ENCODE measurements around the gene MAPKAPK3. TPM values are rescaled to one million over a fixed set of nuclear protein-coding genes. Genes with fewer than 3 reads are reported as not detected.

The MAPKAPK3 gene
- total and polyA plus RNA-seq, 2 experiments from 2014 or later = 40.5 to 43.1 TPM

DNA sequence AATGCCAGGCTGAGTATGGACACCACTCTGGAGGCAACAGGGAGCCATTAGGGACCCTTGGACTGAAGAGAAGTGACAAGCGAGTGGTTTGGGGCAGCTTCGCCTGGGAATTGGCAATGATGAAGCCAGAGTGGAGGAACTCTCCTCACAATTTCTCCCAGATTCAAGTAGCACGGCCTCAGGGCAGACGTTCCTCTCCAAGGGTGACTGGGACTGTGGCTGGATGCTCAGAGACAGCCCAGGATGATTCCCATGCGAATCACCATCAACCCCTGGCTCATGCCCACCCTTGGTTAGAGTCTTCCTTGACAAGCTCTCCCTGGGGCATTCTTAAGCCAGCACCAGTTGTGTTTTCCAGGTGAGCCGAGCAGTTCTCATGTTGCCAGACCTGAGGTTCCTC, 41.5 kb downstream of the MAPKAPK3 start:
- WGBS (ENCODE audit: low lambda C conversion rate, missing lambda C conversion rate) = 93% methylated on average over 6 of the region's 6 CpGs
- H2AFZ ChIP-seq = no peak overlapping the region
- TF ChIP-seq EZH2 (IDR thresholded peaks at IDR 0.05; ENCODE audit: borderline replicate concordance) (no peak), EZH2phosphoT487 (IDR thresholded peaks at IDR 0.05; ENCODE audit: low read depth, severe bottlenecking, unreplicated experiment) (no peak)
- TF ChIP-seq, protein P1, sequence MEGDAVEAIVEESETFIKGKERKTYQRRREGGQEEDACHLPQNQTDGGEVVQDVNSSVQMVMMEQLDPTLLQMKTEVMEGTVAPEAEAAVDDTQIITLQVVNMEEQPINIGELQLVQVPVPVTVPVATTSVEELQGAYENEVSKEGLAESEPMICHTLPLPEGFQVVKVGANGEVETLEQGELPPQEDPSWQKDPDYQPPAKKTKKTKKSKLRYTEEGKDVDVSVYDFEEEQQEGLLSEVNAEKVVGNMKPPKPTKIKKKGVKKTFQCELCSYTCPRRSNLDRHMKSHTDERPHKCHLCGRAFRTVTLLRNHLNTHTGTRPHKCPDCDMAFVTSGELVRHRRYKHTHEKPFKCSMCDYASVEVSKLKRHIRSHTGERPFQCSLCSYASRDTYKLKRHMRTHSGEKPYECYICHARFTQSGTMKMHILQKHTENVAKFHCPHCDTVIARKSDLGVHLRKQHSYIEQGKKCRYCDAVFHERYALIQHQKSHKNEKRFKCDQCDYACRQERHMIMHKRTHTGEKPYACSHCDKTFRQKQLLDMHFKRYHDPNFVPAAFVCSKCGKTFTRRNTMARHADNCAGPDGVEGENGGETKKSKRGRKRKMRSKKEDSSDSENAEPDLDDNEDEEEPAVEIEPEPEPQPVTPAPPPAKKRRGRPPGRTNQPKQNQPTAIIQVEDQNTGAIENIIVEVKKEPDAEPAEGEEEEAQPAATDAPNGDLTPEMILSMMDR (IDR thresholded peaks at IDR 0.05; ENCODE audit: poor library complexity) = no peak
- H3K9me3 ChIP-seq (ENCODE audit: low read depth) = no peaks in the 10 kb centered on the region
- DNase-seq (ENCODE audit: low spot score) = no peak
- H4K20me1 ChIP-seq (ENCODE audit: insufficient read depth, poor library complexity, severe bottlenecking) = no peaks in the 10 kb centered on the region
- H3K4me3 ChIP-seq = no peak overlapping the region
- H3K36me3 ChIP-seq (replicated peaks; ENCODE audit: insufficient read depth, low read depth) = no peaks in the 10 kb centered on the region
- no peaks in the 10 kb centered on the region for H3K9me2 ChIP-seq (replicated peaks; ENCODE audit: insufficient read depth)
- no peak overlapping the region for H3K27ac ChIP-seq
- no peaks in the 10 kb centered on the region for H3K4me1 ChIP-seq (ENCODE audit: insufficient read depth)
- no peaks in the 10 kb centered on the region for H3K27me3 ChIP-seq
- no peak overlapping the region for H3K4me2 ChIP-seq
- no peaks in the 10 kb centered on the region for H3K79me2 ChIP-seq

GRCh38 chr3:50658831-50659230, 41.9 kb downstream of the MAPKAPK3 start:
- no peak overlapping the region for H3K27ac ChIP-seq
- DNase-seq (ENCODE audit: low spot score) = no peak
- no peaks in the 10 kb centered on the region for H3K79me2 ChIP-seq
- TF ChIP-seq EZH2 (IDR thresholded peaks at IDR 0.05; ENCODE audit: borderline replicate concordance) (no peak), EZH2phosphoT487 (IDR thresholded peaks at IDR 0.05; ENCODE audit: low read depth, severe bottlenecking, unreplicated experiment) (no peak)
- TF ChIP-seq, protein P1 (IDR thresholded peaks at IDR 0.05; ENCODE audit: poor library complexity) = no peak
- H3K27me3 ChIP-seq = no peaks in the 10 kb centered on the region
- H3K9me3 ChIP-seq (ENCODE audit: low read depth) = no peaks in the 10 kb centered on the region
- no peaks in the 10 kb centered on the region for H4K20me1 ChIP-seq (ENCODE audit: insufficient read depth, poor library complexity, severe bottlenecking)
- H3K9me2 ChIP-seq (replicated peaks; ENCODE audit: insufficient read depth) = no peaks in the 10 kb centered on the region
- no peak overlapping the region for H3K4me2 ChIP-seq
- WGBS (ENCODE audit: low lambda C conversion rate, missing lambda C conversion rate) = 97% methylated on average over 3 of the region's 3 CpGs
- no peak overlapping the region for H3K4me3 ChIP-seq
- no peaks in the 10 kb centered on the region for H3K4me1 ChIP-seq (ENCODE audit: insufficient read depth)
- H2AFZ ChIP-seq = no peak overlapping the region
- H3K36me3 ChIP-seq (replicated peaks; ENCODE audit: insufficient read depth, low read depth) = no peaks in the 10 kb centered on the region

- no peak for DNase-seq (ENCODE audit: low spot score)
- Histone ChIP-seq H3K79me2 (no peaks in the 10 kb centered on the region), H3K36me3 (replicated peaks; ENCODE audit: insufficient read depth, low read depth) (no peaks in the 10 kb centered on the region), H3K27me3 (no peaks in the 10 kb centered on the region), H3K9me3 (ENCODE audit: low read depth) (no peaks in the 10 kb centered on the region), H3K27ac (no peak overlapping the region), H4K20me1 (ENCODE audit: insufficient read depth, poor library complexity, severe bottlenecking) (no peaks in the 10 kb centered on the region), H3K9me2 (replicated peaks; ENCODE audit: insufficient read depth) (no peaks in the 10 kb centered on the region), H3K4me2 (no peak overlapping the region), H2AFZ (no peak overlapping the region), H3K4me1 (ENCODE audit: insufficient read depth) (no peaks in the 10 kb centered on the region), H3K4me3 (no peak overlapping the region)
- TF ChIP-seq, protein P1 (IDR thresholded peaks at IDR 0.05; ENCODE audit: poor library complexity) = no peak
- WGBS (ENCODE audit: low lambda C conversion rate, missing lambda C conversion rate) = 94% methylated on average over 10 of the region's 10 CpGs
These were observed 43.4 kb downstream of the MAPKAPK3 start for GRCh38 chr3:50660386-50660785.

GRCh38 chr3:50661321-50661837, 44.4 kb downstream of the MAPKAPK3 start:
- Histone ChIP-seq H3K27ac (no peak overlapping the region), H3K36me3 (replicated peaks; ENCODE audit: insufficient read depth, low read depth) (no peaks in the 10 kb centered on the region), H3K9me2 (replicated peaks; ENCODE audit: insufficient read depth) (no peaks in the 10 kb centered on the region), H3K9me3 (ENCODE audit: low read depth) (no peaks in the 10 kb centered on the region), H3K4me2 (no peak overlapping the region), H2AFZ (no peak overlapping the region), H3K4me3 (no peak overlapping the region), H4K20me1 (ENCODE audit: insufficient read depth, poor library complexity, severe bottlenecking) (no peaks in the 10 kb centered on the region), H3K79me2 (no peaks in the 10 kb centered on the region), H3K27me3 (no peaks in the 10 kb centered on the region), H3K4me1 (ENCODE audit: insufficient read depth) (no peaks in the 10 kb centered on the region)
- DNase-seq (ENCODE audit: low spot score) = no peak
- 77% methylated on average over 6 of the region's 6 CpGs for WGBS (ENCODE audit: low lambda C conversion rate, missing lambda C conversion rate)
- no peak for TF ChIP-seq EZH2 (IDR thresholded peaks at IDR 0.05; ENCODE audit: borderline replicate concordance)
- TF ChIP-seq, protein P1 (IDR thresholded peaks at IDR 0.05; ENCODE audit: poor library complexity) = no peak
- no peak for TF ChIP-seq EZH2phosphoT487 (IDR thresholded peaks at IDR 0.05; ENCODE audit: low read depth, severe bottlenecking, unreplicated experiment)

All from hepatocyte (in vitro differentiated cells).